Sciatic nerve (tissue), 2 donors: ENCODE measurements around the gene TRIM24. TPM values are rescaled to one million over a fixed set of nuclear protein-coding genes. Genes with fewer than 3 reads are reported as not detected.

Source experiments
- ATAC-seq: fragments of 200-7000 bp; cut with Tn5 transposase; one replicate; pipeline ENCODE4 v1.9.1; 2020; ENCODE audit warnings: mild to moderate bottlenecking, moderate library complexity
- DNase-seq: peaks from one replicate; pipeline ENCODE4 v3.0.0-alpha.2; 2020; ENCODE audit warnings: low spot score
- intact Hi-C: fragments of 100-400 bp; cut with DNase I; formaldehyde crosslinking; loops from one replicate; pipeline ENCODE4 v1.14.2; 2022
- total RNA-seq: library from RNA; stranded (reverse); fragmentation: NEBNext Ultra II Directional; extraction: Animal tissue kit (Norgen Biotek cat#: 25700); gene quantifications from one replicate; pipeline ENCODE4 v1.2.1, GENCODE V29; 2021
- donor health status: DM: no; HTN: no; CAD: no.
- donor health status: DM: no; HTN: no; CAD: no.

TRIM24 gene
- total RNA-seq, 1 donor from 2014 or later: 14.8 TPM

GRCh38 chr7:138556771-138557484 lies 96.9 kb downstream of the TRIM24 start:
- no peak for ATAC-seq
- intact Hi-C loops: no loop called here
- DNase-seq: no peak

DNA sequence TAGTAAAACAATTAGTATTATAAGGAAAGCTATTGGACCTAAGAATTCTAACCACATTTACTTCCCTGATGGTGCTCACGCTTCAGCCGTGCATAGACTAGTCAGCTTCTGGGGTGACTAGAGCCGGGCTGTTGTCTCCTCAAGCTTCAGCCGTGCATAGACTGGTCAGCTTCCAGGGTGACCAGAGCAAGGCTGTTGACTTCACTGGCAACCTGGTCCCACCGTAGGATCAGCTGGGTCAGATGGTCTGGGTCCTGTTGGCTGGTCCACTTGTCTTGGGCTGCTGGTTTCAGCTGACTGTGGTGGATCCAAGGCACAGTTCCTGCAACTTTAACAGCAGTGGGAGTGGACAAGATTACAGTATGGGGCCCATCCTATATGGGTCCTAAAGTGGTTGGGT lies 99.4 kb downstream of the TRIM24 start:
- no peak for DNase-seq
- intact Hi-C loops: no loop called here
- no peak for ATAC-seq

- ATAC-seq: no peak
- intact Hi-C loops: no loop called here
- no peak for DNase-seq
These were observed 103.7 kb downstream of the TRIM24 start for GRCh38 chr7:138563808-138564207.

GRCh38 chr7:138564365-138564764 lies 104.3 kb downstream of the TRIM24 start:
- intact Hi-C loops: no loop called here
- DNase-seq (no peak), ATAC-seq (no peak)

DNA sequence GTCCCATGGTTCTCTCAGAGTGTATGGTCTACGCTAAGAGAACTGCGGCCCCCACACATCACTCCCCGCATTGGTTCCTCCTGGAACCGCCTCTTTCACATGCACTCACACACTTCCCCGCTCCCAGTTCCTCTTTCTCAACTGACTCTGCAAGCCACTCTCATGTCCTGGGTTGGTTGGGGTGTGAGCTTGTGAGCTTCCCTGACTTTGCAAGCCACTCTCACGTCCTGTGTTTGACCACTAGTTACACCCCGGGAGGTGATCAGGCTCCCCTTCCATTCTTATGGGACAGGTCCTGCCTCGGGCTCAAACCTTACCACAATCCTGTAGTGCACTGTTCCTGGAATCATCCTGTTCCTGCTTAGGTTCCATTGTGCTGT lies 105.0 kb downstream of the TRIM24 start:
- DNase-seq (no peak), ATAC-seq (no peak)

DNA sequence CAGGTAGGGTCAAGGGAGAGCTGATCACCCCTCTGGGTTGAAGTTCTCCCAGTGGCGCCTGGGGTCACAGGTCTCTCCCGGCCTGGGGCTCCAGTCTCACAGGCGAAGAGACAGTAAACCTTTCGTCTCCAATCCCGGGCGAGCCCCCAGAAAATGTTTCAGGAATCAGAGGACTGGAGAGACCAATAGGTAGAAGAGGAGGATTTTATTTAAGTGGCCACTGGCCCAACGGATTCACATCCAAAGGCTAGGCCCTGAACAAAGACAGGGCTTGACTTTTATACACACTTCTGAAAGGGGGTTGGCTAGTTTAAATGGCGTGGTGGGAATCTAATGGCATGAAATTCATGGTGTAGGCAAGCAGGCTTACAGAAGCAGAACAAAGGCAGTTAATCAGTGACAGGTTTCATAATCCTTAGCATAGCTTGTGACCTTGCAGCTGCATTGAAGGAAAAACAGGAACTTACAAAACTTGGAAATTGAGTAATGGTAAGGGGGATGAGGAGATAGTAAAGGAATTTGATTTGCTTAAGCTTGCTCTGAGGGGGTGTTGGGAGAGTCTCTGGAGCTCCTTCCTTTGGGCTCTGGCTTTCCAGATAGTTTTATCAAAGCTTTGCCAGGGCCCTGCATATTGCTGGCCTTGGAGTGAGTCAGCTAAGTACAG lies 105.5 kb downstream of the TRIM24 start:
- intact Hi-C loops: no loop called here
- ATAC-seq (no peak), DNase-seq (no peak)

More for the DNA sequence above, 105.0 kb downstream of the TRIM24 start:
- intact Hi-C loops: no loop called here

- ATAC-seq: no peak
- intact Hi-C loops: no loop called here
- no peak for DNase-seq
These were observed 108.6 kb downstream of the TRIM24 start for GRCh38 chr7:138568655-138569054.

DNA sequence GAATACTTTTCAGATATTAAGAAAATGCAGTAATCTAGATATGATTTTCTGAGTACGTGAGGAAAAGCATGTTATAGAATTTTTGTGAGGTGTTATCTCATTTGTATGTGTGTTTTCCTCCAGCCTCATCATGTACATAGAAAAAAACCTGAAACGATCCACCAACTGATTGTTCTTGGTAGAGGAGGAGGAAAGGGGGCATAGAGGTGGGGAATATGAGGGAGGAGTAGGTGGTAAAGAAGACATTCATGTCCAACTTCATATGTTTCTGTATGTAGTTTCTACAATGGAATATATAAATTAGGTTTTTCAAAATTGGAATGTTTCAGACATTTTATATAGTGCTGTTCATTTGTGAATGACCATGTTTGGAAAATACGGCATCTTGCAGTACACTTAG lies 109.4 kb downstream of the TRIM24 start:
- intact Hi-C loops: no loop called here
- DNase-seq (no peak), ATAC-seq (no peak)

GRCh38 chr7:138570715-138571114 lies 110.7 kb downstream of the TRIM24 start:
- ATAC-seq: no peak
- no peak for DNase-seq
- intact Hi-C loops: no loop called here

DNA sequence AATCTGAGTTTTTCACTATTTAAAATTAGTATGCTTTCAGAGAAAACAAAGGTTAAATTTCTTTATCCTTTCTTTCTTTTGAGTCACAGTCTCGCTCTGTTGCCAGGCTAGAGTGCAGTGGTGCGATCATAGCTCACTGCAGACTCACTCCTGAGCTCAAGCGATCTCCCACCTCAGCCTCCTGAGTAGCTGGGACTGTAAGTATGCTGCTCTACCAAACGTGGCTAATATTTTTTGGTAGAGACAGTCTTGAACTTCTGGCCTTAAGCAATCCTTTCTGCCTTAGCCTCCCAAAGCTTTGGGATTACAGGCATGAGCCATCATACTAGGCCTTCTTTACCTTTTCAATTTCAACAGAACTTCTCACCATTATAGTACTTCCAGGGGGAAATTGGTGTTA lies 113.7 kb downstream of the TRIM24 start:
- intact Hi-C loops: no loop called here
- ATAC-seq: no peak
- no peak for DNase-seq

DNA sequence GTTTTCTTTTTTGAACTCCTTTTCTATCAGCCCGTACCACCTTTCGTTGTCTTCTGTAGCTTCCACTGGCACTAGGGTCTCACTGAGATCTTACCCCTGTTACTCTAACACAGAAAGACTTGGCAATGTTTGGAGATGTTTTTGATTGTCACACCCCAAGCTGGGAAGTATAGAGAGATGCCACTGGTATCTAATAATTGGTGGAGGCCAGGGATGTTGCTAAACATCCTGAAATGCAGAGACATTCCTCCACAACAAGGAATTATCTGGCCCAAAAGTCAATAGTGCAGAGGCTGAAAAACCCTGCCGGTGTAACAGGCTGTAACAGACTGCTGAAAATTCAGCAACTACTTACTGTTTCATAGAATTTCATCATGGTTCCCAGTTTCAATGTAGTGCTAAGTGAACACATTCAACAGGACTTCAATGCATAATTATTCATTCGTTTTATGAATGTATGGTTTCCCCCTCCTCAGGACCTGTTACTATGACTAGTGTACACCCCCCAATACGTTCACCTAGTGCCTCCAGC lies 115.9 kb downstream of the TRIM24 start:
- ATAC-seq: no peak
- DNase-seq: no peak
- intact Hi-C loops: no loop called here

DNA sequence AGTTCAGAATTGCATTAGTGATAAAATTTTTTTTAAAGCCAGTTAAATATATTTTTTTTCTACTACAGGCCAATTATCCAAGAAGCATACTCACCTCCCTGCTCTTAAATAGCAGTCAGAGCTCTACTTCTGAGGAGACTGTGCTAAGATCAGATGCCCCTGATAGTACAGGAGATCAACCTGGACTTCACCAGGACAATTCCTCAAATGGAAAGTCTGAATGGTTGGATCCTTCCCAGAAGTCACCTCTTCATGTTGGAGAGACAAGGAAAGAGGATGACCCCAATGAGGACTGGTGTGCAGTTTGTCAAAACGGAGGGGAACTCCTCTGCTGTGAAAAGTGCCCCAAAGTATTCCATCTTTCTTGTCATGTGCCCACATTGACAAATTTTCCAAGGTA lies 119.1 kb downstream of the TRIM24 start:
- intact Hi-C loops: no loop called here
- DNase-seq (no peak), ATAC-seq (no peak)

DNA sequence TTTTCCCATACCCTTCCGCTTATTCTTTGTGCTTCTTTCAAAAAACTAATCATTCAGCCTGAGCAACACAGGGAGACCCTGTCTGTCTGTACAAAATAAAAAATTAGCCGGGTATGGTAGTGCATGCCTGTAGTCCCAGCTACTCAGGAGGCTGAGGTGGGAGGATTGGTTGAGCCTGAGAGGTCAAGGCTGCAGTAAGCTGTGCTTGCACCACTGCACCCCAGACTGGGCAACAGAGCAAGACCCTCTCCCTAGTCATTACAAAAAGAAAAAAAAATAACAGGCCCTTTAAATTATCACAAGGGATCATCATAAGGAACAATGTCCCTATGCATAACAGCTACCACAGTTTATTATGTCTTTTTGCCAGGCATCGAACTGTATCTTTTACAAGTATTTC lies 119.6 kb downstream of the TRIM24 start:
- no peak for DNase-seq
- ATAC-seq: no peak
- intact Hi-C loops: no loop called here

DNA sequence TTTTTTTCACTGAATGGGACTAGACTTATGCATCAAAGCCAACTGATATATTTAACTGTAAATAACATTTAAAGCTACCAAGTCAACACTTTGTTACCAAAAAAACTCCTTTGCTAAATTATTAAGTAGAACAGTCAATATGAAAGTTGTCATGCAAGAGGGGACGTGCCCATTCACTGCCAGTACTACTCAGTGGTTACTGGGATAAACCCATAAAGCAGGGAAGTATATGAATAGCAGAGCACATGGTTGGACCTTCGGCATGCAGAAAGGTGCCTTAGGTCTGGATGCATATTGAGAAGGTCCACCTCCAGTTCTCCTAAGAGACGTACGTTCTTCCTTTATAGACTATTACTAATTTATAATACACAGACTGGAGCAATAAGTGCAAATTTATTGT lies 121.0 kb downstream of the TRIM24 start:
- ATAC-seq: no peak
- intact Hi-C loops: no loop called here
- no peak for DNase-seq

GRCh38 chr7:138584283-138584682 lies 124.2 kb downstream of the TRIM24 start:
- no peak for DNase-seq
- intact Hi-C loops: no loop called here
- no peak for ATAC-seq

DNA sequence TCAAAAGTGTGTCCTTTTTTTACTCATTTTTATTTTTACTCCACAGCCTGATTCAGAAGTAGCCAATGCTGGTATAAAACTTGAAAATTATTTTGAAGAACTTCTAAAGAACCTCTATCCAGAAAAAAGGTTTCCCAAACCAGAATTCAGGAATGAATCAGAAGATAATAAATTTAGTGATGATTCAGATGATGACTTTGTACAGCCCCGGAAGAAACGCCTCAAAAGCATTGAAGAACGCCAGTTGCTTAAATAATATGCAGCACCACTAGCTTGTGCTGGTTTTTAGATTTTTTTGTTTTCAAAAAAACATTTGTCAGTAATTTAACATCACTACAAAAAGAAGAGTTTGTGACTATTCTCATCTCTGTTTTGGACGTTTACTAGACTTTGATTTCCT lies 124.6 kb downstream of the TRIM24 start:
- ATAC-seq: no peak
- intact Hi-C loops: loop anchor here (5.0 kb wide), 1 partner anchor 1357 kb away; no protein-coding TSS in a partner anchor
- DNase-seq: no peak

- intact Hi-C loops: loop anchor here (5.0 kb wide), 1 partner anchor 1358 kb away; no protein-coding TSS in a partner anchor
These were observed 125.4 kb downstream of the TRIM24 start for GRCh38 chr7:138585283-138585993.

GRCh38 chr7:138587485-138587884 lies 127.4 kb downstream of the TRIM24 start:
- no peak for ATAC-seq
- no peak for DNase-seq
- intact Hi-C loops: loop anchor here (5.0 kb wide), 1 partner anchor 1360 kb away; no protein-coding TSS in a partner anchor

More at GRCh38 chr7:138585283-138585993, 125.4 kb downstream of the TRIM24 start:
- no peak for ATAC-seq
- DNase-seq: no peak

GRCh38 chr7:138588986-138589385 lies 128.9 kb downstream of the TRIM24 start:
- no peak for DNase-seq
- ATAC-seq: no peak
- intact Hi-C loops: loop anchor here (5.0 kb wide), 1 partner anchor 1362 kb away; no protein-coding TSS in a partner anchor

DNA sequence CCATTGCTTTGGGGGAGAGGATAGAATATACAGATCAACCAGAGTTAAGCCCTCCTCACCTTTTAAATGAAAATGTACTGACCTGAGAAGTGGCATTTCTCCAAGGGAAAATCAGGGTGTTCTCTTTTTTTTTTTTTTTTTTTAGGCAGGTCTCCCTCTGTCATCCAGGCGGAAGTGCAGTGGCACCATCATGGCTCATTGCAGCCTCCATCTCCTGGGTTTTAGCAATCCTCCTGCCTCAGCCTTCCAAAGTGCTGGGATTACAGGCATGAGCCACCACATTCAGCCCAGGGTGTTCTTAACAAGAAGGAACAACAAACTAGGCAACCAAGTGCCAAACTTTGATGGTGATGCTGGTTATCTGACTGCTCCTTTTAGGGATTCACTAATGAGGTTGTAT lies 130.1 kb downstream of the TRIM24 start:
- DNase-seq (no peak), ATAC-seq (no peak)
- intact Hi-C loops: no loop called here
